H7 (cell line): ENCODE measurements around the gene FLVCR1. TPM values are rescaled to one million over a fixed set of nuclear protein-coding genes. Genes with fewer than 3 reads are reported as not detected.
"Not testable (repeated sequence)": the region's sequence is repeated elsewhere in the genome, so short reads cannot be mapped to it uniquely, and the experiment has no call there.

Experiments
- DNase-seq: peaks from one replicate; pipeline ENCODE4 v3.0.0; 2012
- H3K27me3 ChIP-seq: 2 replicates; pipeline ENCODE4 v1.6.0; 2011; ENCODE audit warnings: mild to moderate bottlenecking, low read length; ENCODE audit not compliant: control insufficient read depth, insufficient read depth
- H3K36me3 ChIP-seq: replicated peaks from 2 replicates; pipeline ENCODE4 v1.5.1; 2011; ENCODE audit warnings: low read length; ENCODE audit not compliant: control insufficient read depth, insufficient read depth
- H3K4me3 ChIP-seq: 2 replicates; pipeline ENCODE4 v1.5.1; 2011; ENCODE audit warnings: low read depth, mild to moderate bottlenecking, control low read depth, low read length, moderate library complexity; ENCODE audit not compliant: insufficient read depth
- total RNA-seq: library from RNA; depleted of rRNA; stranded (reverse); fragments of >200 nt; shearing (Covaris generic); gene quantifications from 2 replicates; pipeline ENCODE4 v1.2.3, GENCODE V29; 2014

FLVCR1 gene
- total RNA-seq, 1 experiment from 2014 or later = 44.8 TPM

- DNase-seq, H3K4me3 ChIP-seq, H3K36me3 ChIP-seq, H3K27me3 ChIP-seq: not testable (repeated sequence)
Observed at GRCh38 chr1:212844521-212844920, 13.6 kb upstream of the FLVCR1 start.

- H3K27me3 ChIP-seq = no peaks in the 10 kb centered on the region
- no peak for DNase-seq
- no peaks in the 10 kb centered on the region for H3K36me3 ChIP-seq
- no peak within 1 kb of the TSS for H3K4me3 ChIP-seq
Observed at GRCh38 chr1:212847549-212847948, 10.5 kb upstream of the FLVCR1 start, which contains the start of gene SPATA45. Gene SPATA45 (minus strand): TSS chr1:212847649. CDS start chr1:212836149, 11,500 bp downstream.

GRCh38 chr1:212852105-212852688 lies 5.9 kb upstream of the FLVCR1 start:
- Histone ChIP-seq H3K27me3 (no peaks in the 10 kb centered on the region), H3K36me3 (no peaks in the 10 kb centered on the region; the same call in 1 of the 2 replicates), H3K4me3 (no peak overlapping the region)
- peak; percentile 68 for DNase-seq

GRCh38 chr1:212853658-212854057 lies 4.4 kb upstream of the FLVCR1 start:
- no peak for DNase-seq
- no peaks in the 10 kb centered on the region; the same call in 1 of the 2 replicates for H3K36me3 ChIP-seq
- no peaks in the 10 kb centered on the region for H3K27me3 ChIP-seq
- no peak overlapping the region for H3K4me3 ChIP-seq

GRCh38 chr1:212856755-212857154 lies 1.3 kb upstream of the FLVCR1 start:
- DNase-seq = no peak
- Histone ChIP-seq H3K27me3 (no peaks in the 10 kb centered on the region), H3K4me3 (peak overlapping the region; percentile 9; the same call in 1 of the 2 replicates), H3K36me3 (peaks cover 5% of the 10 kb centered on the region)

GRCh38 chr1:212858461-212859265 lies 588 bp downstream of the FLVCR1 start:
- no peak for DNase-seq
- H3K36me3 ChIP-seq = peaks cover 6% of the 10 kb centered on the region
- H3K4me3 ChIP-seq = peak overlapping the region; percentile 98
- no peaks in the 10 kb centered on the region for H3K27me3 ChIP-seq

- Histone ChIP-seq H3K4me3 (peak overlapping the region; percentile 98), H3K36me3 (peaks cover 12% of the 10 kb centered on the region), H3K27me3 (no peaks in the 10 kb centered on the region)
- peak; percentile 43 for DNase-seq
Observed at GRCh38 chr1:212860713-212861581, 2.9 kb downstream of the FLVCR1 start.

GRCh38 chr1:212862111-212862690 lies 4.1 kb downstream of the FLVCR1 start:
- Histone ChIP-seq H3K27me3 (no peaks in the 10 kb centered on the region), H3K36me3 (peaks cover 12% of the 10 kb centered on the region), H3K4me3 (peak overlapping the region; percentile 8; the same call in 1 of the 2 replicates)
- DNase-seq = no peak

- H3K36me3 ChIP-seq = peaks cover 15% of the 10 kb centered on the region
- not testable (repeated sequence) for DNase-seq, H3K27me3 ChIP-seq, H3K4me3 ChIP-seq
Observed at GRCh38 chr1:212863345-212863744, 5.3 kb downstream of the FLVCR1 start.

GRCh38 chr1:212864201-212864600 lies 6.1 kb downstream of the FLVCR1 start:
- no peak for DNase-seq
- H3K27me3 ChIP-seq = no peaks in the 10 kb centered on the region
- peaks cover 17% of the 10 kb centered on the region for H3K36me3 ChIP-seq
- no peak overlapping the region for H3K4me3 ChIP-seq

- H3K27me3 ChIP-seq = no peaks in the 10 kb centered on the region
- no peak overlapping the region for H3K4me3 ChIP-seq
- no peak for DNase-seq
- peaks cover 16% of the 10 kb centered on the region for H3K36me3 ChIP-seq
Observed at GRCh38 chr1:212867192-212867591, 9.1 kb downstream of the FLVCR1 start.

- H3K27me3 ChIP-seq = no peaks in the 10 kb centered on the region
- H3K4me3 ChIP-seq = no peak overlapping the region
- peaks cover 28% of the 10 kb centered on the region for H3K36me3 ChIP-seq
- no peak for DNase-seq
Observed at GRCh38 chr1:212871976-212872375, 13.9 kb downstream of the FLVCR1 start.

- H3K36me3 ChIP-seq = peaks cover 25% of the 10 kb centered on the region
- H3K4me3 ChIP-seq = no peak overlapping the region
- H3K27me3 ChIP-seq = no peaks in the 10 kb centered on the region
- no peak for DNase-seq
Observed at GRCh38 chr1:212873518-212873917, 15.4 kb downstream of the FLVCR1 start.

- peaks cover 18% of the 10 kb centered on the region for H3K36me3 ChIP-seq
- H3K27me3 ChIP-seq = no peaks in the 10 kb centered on the region
- no peak overlapping the region for H3K4me3 ChIP-seq
- DNase-seq = no peak
Observed at GRCh38 chr1:212878418-212878817, 20.3 kb downstream of the FLVCR1 start.
